Uterus (tissue), 4 donors: ENCODE results near the gene JAKMIP2. TPM values are rescaled to one million over a fixed set of nuclear protein-coding genes. Genes with fewer than 3 reads are reported as not detected.

Experiments
- DNase-seq, 2 donors: peaks; one replicate each; pipeline ENCODE4 v3.0.0-alpha.2; 2019 to 2020
- H3K27ac ChIP-seq, 2 donors: fragments of 200-600 bp; sonication (generic); 1 replicate in 1 of 2; 2 replicates in 1 of 2; pipeline ENCODE4 v1.5.1; 2016 to 2018
- H3K27me3 ChIP-seq, 2 donors: fragments of 200-600 bp; sonication (generic); one replicate each; pipeline ENCODE4 v1.5.1; 2018 to 2019; ENCODE audit warnings: control low read depth in 1 of 2
- H3K36me3 ChIP-seq, 2 donors: fragments of 200-600 bp; sonication (generic); one replicate each; pipeline ENCODE4 v1.5.1; 2019; ENCODE audit warnings: control low read depth in 1 of 2
- H3K4me1 ChIP-seq, 2 donors: fragments of 200-600 bp; sonication (generic); one replicate each; pipeline ENCODE4 v1.5.1; 2018 to 2019; ENCODE audit warnings: control low read depth in 1 of 2
- H3K4me3 ChIP-seq, 2 donors: fragments of 200-600 bp; sonication (generic); 1 replicate in 1 of 2; 2 replicates in 1 of 2; pipeline ENCODE4 v1.5.1; 2018 to 2019; ENCODE audit warnings: mild to moderate bottlenecking in 1 of 2
- H3K9me3 ChIP-seq, 2 donors: fragments of 200-600 bp; sonication (generic); one replicate each; pipeline ENCODE4 v1.5.1; 2019; ENCODE audit warnings: control low read depth in 1 of 2
- CTCF ChIP-seq, 4 experiments: fragments of 200-600 bp in 2 of 4; fragments of 450-650 bp in 2 of 4; sonication (generic) in 2 of 4; IDR thresholded peaks; one replicate each; pipeline ENCODE4 v1.5.1; 2016 to 2019; ENCODE audit warnings: antibody characterized with exemption in 4 of 4, mild to moderate bottlenecking in 2 of 4, moderate library complexity in 1 of 4
- POLR2A ChIP-seq, 2 donors: fragments of 450-650 bp; IDR thresholded peaks; one replicate each; pipeline ENCODE4 v1.6.1; 2016; ENCODE audit warnings: antibody characterized with exemption in 2 of 2, mild to moderate bottlenecking in 1 of 2, moderate library complexity in 1 of 2
- intact Hi-C: fragments of 100-400 bp; cut with DNase I; formaldehyde crosslinking; loops from one replicate; pipeline ENCODE4 v1.15.1; 2023; ENCODE audit warnings: low total_unique reads
- total RNA-seq, 4 donors: library from RNA; depleted of rRNA in 3 of 4; stranded (reverse); fragments of >200 nt in 3 of 4; gene quantifications; one replicate each; pipeline versions ENCODE4 v1.1.0 to v1.2.4, GENCODE V29; 2014 to 2023
- donor health status: DM: yes; HTN: yes; CAD: no.

JAKMIP2 gene
- total RNA-seq, 4 donors from 2014 or later, result 0.29 to 9.3 (median 5.0) TPM

DNA sequence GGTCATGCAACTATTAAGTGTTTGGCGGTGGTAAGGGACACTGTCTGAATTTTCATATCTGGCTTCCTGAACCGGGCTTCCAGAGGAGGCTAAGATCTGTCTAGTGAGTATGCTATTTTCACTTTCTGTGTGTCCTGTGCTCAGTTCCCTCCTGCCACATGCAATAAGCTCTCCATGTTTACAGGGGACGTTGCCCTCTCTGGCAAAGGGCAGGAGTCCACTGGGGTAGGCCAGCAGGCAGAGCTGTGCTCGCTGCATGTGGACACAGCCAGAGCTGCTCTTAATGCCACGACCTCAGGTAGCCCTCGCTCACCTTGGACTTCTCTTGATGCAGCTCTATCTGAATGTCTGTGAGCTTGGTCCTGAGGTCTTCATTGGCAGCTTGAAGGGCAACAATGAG is 111.2 kb downstream of the JAKMIP2 start:
- H3K4me1 ChIP-seq, result no peaks in the 10 kb centered on the region
- H3K27me3 ChIP-seq, result no peaks in the 10 kb centered on the region
- H3K36me3 ChIP-seq, result no peaks in the 10 kb centered on the region
- no peak for DNase-seq
- no peaks in the 10 kb centered on the region for H3K9me3 ChIP-seq
- no peak overlapping the region for H3K27ac ChIP-seq
- intact Hi-C loops, result no loop called here
- no peak overlapping the region for H3K4me3 ChIP-seq
- TF ChIP-seq CTCF (IDR thresholded peaks at IDR 0.05), result no peak
- no peak for TF ChIP-seq POLR2A (IDR thresholded peaks at IDR 0.05)

DNA sequence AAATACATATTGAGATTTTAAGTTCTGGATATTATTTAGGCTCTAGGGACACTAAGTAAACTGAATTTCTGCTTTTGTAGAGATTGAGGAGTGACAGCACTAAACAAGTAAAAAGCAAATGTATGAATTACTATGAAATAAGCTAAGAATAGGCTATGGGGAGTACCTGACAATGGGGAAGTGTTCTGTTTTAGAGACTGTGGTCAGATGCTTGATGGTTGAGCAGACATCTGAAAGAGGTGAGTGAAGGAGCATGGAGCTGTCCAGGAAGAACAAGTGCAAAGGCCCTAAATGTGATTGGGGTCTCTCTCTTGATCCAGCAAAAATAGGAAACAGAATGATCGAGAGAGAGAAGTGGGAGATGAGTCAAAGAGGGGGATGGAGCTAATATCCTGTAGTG is 111.7 kb downstream of the JAKMIP2 start:
- intact Hi-C loops, result no loop called here
- Histone ChIP-seq H3K4me1 (no peaks in the 10 kb centered on the region), H3K36me3 (no peaks in the 10 kb centered on the region), H3K4me3 (no peak overlapping the region), H3K27me3 (no peaks in the 10 kb centered on the region), H3K9me3 (no peaks in the 10 kb centered on the region), H3K27ac (no peak overlapping the region)
- no peak for DNase-seq
- TF ChIP-seq CTCF (IDR thresholded peaks at IDR 0.05) (no peak), POLR2A (IDR thresholded peaks at IDR 0.05) (no peak)

DNA sequence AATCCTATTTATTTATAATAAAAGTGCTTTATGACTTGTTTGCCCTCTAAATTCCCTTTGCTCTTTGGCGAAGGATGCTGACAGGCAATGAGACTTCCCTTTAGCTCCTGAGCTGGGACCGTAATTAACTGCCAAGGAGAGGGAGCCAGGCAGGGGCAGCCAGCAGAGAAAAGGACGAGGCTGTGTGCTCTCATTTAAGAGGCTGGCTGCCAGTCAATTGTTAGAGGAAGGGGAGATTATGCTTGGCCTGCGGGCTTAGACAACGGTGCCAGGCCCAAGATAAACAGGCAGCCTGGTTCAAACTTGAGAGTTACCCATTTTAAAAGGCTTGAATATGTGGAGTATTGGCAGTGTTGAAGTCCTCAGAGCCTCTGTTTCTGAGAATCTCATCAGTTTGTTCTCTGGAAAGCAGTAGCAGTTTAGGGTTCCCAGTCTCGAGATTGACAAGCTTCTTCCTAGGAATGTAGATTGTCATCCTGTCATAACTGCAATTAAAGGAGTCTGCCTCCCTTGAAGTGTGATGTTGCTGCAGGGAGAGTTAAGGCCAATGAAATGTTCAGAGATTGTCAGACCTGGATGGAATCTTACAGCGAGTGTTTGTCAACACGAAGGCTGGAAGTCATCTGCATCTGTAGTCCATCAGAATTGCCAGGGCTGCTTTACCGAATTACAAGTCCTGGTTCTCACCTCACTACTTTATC is 113.2 kb downstream of the JAKMIP2 start:
- intact Hi-C loops, result no loop called here
- no peak overlapping the region for H3K4me3 ChIP-seq
- no peaks in the 10 kb centered on the region for H3K9me3 ChIP-seq
- H3K36me3 ChIP-seq, result no peaks in the 10 kb centered on the region
- H3K27ac ChIP-seq, result no peak overlapping the region
- no peak for DNase-seq
- no peaks in the 10 kb centered on the region for H3K4me1 ChIP-seq
- no peak for TF ChIP-seq POLR2A (IDR thresholded peaks at IDR 0.05)
- TF ChIP-seq CTCF (IDR thresholded peaks at IDR 0.05), result no peak
- no peaks in the 10 kb centered on the region for H3K27me3 ChIP-seq

DNA sequence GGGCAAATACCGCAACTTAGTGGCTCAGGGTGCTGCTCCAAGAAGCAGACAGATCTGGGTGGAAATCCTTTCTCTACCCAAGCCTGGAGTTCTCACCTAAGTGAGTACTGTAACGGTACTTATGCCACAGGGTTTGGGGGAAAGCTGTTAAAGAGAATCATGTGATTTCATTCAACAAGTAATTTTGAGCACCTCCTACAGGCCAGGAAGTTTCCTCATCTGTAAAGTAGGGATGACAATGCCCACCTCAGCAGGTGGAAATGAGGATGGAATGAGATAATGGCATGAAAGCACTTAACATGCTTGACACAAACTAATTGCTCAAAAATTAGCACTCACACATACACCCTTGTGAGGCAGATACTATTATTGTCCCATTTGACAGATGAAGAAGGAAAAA is 114.1 kb downstream of the JAKMIP2 start:
- intact Hi-C loops, result no loop called here
- H3K4me3 ChIP-seq, result no peak overlapping the region
- H3K27me3 ChIP-seq, result no peaks in the 10 kb centered on the region
- no peaks in the 10 kb centered on the region for H3K36me3 ChIP-seq
- no peak overlapping the region for H3K27ac ChIP-seq
- H3K9me3 ChIP-seq, result no peaks in the 10 kb centered on the region
- no peaks in the 10 kb centered on the region for H3K4me1 ChIP-seq
- DNase-seq, result no peak
- TF ChIP-seq CTCF (IDR thresholded peaks at IDR 0.05) (no peak), POLR2A (IDR thresholded peaks at IDR 0.05) (no peak)

- no peaks in the 10 kb centered on the region for H3K9me3 ChIP-seq
- H3K27ac ChIP-seq, result no peak overlapping the region
- no peak overlapping the region for H3K4me3 ChIP-seq
- no peak for DNase-seq
- H3K36me3 ChIP-seq, result no peaks in the 10 kb centered on the region
- TF ChIP-seq POLR2A (IDR thresholded peaks at IDR 0.05), result no peak
- no peaks in the 10 kb centered on the region for H3K27me3 ChIP-seq
- intact Hi-C loops, result no loop called here
- no peaks in the 10 kb centered on the region for H3K4me1 ChIP-seq
Observed at GRCh38 chr5:147667363-147667762, 115.2 kb downstream of the JAKMIP2 start.

DNA sequence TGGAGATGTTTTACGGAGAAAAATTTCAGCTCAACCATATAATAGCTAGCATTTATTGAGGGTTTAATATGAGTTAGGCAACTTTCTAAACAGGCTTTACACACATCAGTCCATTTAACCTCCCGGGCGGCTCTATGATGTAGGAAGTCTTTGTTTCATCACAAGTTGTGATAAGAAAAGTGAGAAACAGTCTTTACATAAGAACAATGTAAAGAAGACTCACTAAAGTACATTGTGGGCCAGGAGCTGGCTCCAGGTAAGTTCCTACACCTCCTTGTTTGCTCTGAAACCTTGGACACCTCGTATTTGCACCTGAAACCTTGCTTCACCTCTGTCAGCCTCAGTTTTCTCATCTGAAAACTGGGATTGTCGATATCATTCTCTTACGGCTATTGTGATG is 116.1 kb downstream of the JAKMIP2 start:
- TF ChIP-seq POLR2A (IDR thresholded peaks at IDR 0.05) (no peak), CTCF (IDR thresholded peaks at IDR 0.05) (no peak)
- intact Hi-C loops, result no loop called here

More for the DNA sequence above, 116.1 kb downstream of the JAKMIP2 start:
- Histone ChIP-seq H3K9me3 (no peaks in the 10 kb centered on the region), H3K27ac (no peak overlapping the region), H3K27me3 (no peaks in the 10 kb centered on the region), H3K36me3 (no peaks in the 10 kb centered on the region), H3K4me3 (no peak overlapping the region), H3K4me1 (no peaks in the 10 kb centered on the region)
- DNase-seq, result no peak
